ENCODE measurements around the gene OPTC.

OPTC gene

DNA sequence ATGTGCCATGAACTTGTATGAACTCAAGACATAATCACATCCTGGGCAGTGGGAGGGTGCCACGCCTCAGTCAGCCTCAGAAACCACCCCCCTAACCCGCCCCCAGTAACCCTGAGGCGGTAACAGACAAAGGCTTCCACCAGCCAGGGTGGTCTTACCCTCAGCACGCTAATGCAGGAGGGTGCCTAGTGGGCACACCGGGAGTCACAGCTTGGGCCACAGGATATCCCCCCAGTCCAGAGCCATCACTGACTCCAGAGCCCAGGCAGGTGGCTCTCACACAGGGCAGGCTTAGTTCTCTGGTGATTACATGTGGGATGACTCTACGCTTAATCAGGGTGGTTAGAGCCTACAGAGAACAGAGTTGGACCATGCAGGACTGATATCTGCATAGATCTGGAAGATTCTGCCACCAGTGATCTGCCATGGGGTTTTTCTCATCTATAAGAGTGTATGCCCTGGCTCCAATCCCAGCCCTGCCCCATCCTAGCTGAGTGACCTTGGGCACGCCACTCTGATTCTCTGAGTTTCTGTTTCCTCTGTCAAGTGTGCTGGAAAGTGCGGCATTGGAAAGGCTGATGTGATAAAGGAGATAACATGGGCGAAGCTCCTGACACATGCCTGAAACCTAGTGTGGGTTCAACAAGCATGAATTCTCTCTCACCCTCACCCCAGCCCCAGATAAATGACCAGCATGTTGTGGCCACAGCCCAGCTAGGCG lies 27.3 kb downstream of the OPTC start:
- no peak overlapping the region for H3K9ac ChIP-seq
- no peak overlapping the region for H3K27ac ChIP-seq
- TF ChIP-seq, protein P1, sequence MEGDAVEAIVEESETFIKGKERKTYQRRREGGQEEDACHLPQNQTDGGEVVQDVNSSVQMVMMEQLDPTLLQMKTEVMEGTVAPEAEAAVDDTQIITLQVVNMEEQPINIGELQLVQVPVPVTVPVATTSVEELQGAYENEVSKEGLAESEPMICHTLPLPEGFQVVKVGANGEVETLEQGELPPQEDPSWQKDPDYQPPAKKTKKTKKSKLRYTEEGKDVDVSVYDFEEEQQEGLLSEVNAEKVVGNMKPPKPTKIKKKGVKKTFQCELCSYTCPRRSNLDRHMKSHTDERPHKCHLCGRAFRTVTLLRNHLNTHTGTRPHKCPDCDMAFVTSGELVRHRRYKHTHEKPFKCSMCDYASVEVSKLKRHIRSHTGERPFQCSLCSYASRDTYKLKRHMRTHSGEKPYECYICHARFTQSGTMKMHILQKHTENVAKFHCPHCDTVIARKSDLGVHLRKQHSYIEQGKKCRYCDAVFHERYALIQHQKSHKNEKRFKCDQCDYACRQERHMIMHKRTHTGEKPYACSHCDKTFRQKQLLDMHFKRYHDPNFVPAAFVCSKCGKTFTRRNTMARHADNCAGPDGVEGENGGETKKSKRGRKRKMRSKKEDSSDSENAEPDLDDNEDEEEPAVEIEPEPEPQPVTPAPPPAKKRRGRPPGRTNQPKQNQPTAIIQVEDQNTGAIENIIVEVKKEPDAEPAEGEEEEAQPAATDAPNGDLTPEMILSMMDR (IDR thresholded peaks at IDR 0.05), result no peak
- no peak overlapping the region for H3K4me3 ChIP-seq (ENCODE audit: low read depth, low read length)
- no peaks in the 10 kb centered on the region for H3K4me1 ChIP-seq
- H3K79me2 ChIP-seq, result no peaks in the 10 kb centered on the region
- H2AFZ ChIP-seq, result no peak overlapping the region
- no peaks in the 10 kb centered on the region for H3K36me3 ChIP-seq (ENCODE audit: control insufficient read depth, insufficient read depth, low read length)
- no peak overlapping the region for H3K4me2 ChIP-seq (ENCODE audit: low read length)
- H3K27me3 ChIP-seq (ENCODE audit: control insufficient read depth, insufficient read depth, low read length), result no peaks in the 10 kb centered on the region
- H3K9me3 ChIP-seq (ENCODE audit: control insufficient read depth, low read length), result no peaks in the 10 kb centered on the region

DNA sequence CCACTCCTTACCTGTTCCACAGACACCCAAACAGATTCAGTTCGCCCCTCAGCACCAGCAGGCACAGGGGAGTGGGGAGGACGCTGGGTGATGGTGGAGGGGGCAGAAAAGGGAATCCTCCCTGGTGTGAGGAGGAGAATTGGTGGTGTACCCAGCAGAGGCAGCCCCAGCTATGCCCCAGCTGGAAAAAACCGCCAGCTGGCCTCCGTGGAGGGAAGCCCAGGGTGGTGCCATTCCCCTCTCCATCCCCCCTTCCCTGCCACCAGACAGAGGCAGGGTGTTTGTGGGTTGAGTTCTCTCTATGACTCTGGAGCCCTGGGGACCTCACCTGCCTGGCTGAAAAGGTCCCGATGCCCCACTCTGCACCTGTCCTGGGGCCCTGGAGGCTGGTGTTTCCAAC lies 27.9 kb downstream of the OPTC start:
- Histone ChIP-seq H3K4me1 (no peaks in the 10 kb centered on the region), H3K27ac (no peak overlapping the region), H3K4me2 (ENCODE audit: low read length) (no peak overlapping the region), H3K27me3 (ENCODE audit: control insufficient read depth, insufficient read depth, low read length) (no peaks in the 10 kb centered on the region), H3K9ac (no peak overlapping the region), H2AFZ (no peak overlapping the region), H3K9me3 (ENCODE audit: control insufficient read depth, low read length) (no peaks in the 10 kb centered on the region), H3K79me2 (no peaks in the 10 kb centered on the region), H3K4me3 (ENCODE audit: low read depth, low read length) (no peak overlapping the region), H3K36me3 (ENCODE audit: control insufficient read depth, insufficient read depth, low read length) (no peaks in the 10 kb centered on the region)
- TF ChIP-seq, protein P1 (IDR thresholded peaks at IDR 0.05), result no peak

DNA sequence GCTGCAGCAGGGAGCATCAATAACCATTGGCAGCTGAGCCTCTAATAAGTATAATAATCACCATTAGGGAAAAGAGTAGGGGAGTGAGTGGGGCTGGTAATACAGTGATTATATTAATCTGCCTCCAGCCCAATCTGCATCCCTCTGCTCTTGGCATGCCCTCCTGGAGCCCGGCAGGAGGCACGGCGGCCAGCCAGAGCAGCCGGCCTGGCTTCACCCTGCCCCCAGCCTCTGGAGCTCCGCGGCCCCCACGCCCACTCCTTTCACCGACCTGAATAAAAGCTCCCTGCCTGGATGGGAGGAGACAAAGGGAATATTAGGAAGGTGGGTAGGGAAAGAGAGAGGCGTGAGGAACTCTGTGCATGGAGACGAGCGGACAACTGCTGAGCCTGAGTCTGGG lies 28.3 kb downstream of the OPTC start:
- TF ChIP-seq, protein P1 (IDR thresholded peaks at IDR 0.05), result no peak
- Histone ChIP-seq H2AFZ (no peak overlapping the region), H3K79me2 (no peaks in the 10 kb centered on the region), H3K27ac (no peak overlapping the region), H3K4me3 (ENCODE audit: low read depth, low read length) (no peak overlapping the region), H3K9ac (no peak overlapping the region), H3K4me1 (no peaks in the 10 kb centered on the region), H3K4me2 (ENCODE audit: low read length) (no peak overlapping the region), H3K36me3 (ENCODE audit: control insufficient read depth, insufficient read depth, low read length) (no peaks in the 10 kb centered on the region), H3K27me3 (ENCODE audit: control insufficient read depth, insufficient read depth, low read length) (no peaks in the 10 kb centered on the region), H3K9me3 (ENCODE audit: control insufficient read depth, low read length) (no peaks in the 10 kb centered on the region)

DNA sequence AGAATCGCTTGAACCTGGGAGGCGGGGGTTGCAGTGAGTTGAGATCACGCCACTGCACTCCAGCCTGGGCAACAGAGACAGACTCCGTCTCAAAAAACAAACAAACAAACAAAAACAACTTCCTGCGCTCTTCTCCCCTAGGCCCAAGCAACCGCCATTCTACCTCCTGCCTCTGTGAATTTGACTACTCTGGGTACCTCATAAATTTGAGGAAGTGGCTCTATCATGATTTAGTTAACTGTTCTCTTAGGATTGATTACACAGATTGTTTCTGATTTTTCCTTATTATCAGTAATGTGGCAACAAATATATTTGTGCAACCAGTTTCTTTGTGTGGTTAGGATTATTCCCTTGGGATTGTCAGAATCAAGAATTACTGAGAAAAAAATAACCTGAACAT lies 29.7 kb downstream of the OPTC start:
- H3K36me3 ChIP-seq (ENCODE audit: control insufficient read depth, insufficient read depth, low read length), result no peaks in the 10 kb centered on the region
- no peaks in the 10 kb centered on the region for H3K27me3 ChIP-seq (ENCODE audit: control insufficient read depth, insufficient read depth, low read length)
- no peaks in the 10 kb centered on the region for H3K4me1 ChIP-seq
- H2AFZ ChIP-seq, result no peak overlapping the region
- TF ChIP-seq, protein P1 (IDR thresholded peaks at IDR 0.05), result no peak
- H3K4me3 ChIP-seq (ENCODE audit: low read depth, low read length), result no peak overlapping the region
- H3K4me2 ChIP-seq (ENCODE audit: low read length), result no peak overlapping the region
- H3K9ac ChIP-seq, result no peak overlapping the region
- no peaks in the 10 kb centered on the region for H3K9me3 ChIP-seq (ENCODE audit: control insufficient read depth, low read length)
- H3K27ac ChIP-seq, result no peak overlapping the region
- H3K79me2 ChIP-seq, result no peaks in the 10 kb centered on the region

DNA sequence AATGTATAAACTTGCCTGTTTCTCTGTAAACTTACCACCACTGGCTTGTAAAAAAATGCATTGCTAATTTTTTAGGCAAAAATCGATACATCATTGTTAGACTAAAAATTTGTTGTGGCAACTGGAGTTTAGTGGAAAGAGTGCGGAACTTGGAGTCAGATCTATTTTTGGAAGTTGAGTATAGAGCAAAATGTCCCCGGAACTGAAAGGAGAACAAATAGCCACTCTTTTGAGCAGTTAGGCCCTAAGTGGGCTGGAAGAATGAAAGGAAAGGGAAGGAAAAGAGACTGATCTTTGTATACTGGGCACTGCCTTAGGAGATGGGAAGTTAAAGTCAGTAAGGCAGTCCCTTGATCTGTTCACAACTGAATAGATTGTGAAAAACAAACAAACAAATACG lies 30.2 kb downstream of the OPTC start:
- Histone ChIP-seq H3K27me3 (ENCODE audit: control insufficient read depth, insufficient read depth, low read length) (no peaks in the 10 kb centered on the region), H3K27ac (no peak overlapping the region), H2AFZ (no peak overlapping the region), H3K36me3 (ENCODE audit: control insufficient read depth, insufficient read depth, low read length) (no peaks in the 10 kb centered on the region), H3K79me2 (no peaks in the 10 kb centered on the region), H3K4me1 (no peaks in the 10 kb centered on the region), H3K4me2 (ENCODE audit: low read length) (no peak overlapping the region), H3K4me3 (ENCODE audit: low read depth, low read length) (no peak overlapping the region), H3K9ac (no peak overlapping the region), H3K9me3 (ENCODE audit: control insufficient read depth, low read length) (no peaks in the 10 kb centered on the region)
- TF ChIP-seq, protein P1 (IDR thresholded peaks at IDR 0.05), result no peak
